Right cardiac atrium (tissue), 5 donors: ENCODE data around the gene RAB11FIP2. TPM values are rescaled to one million over a fixed set of nuclear protein-coding genes. Genes with fewer than 3 reads are reported as not detected.

Experiments used
- ATAC-seq, 2 donors: fragments of 200-7000 bp; cut with Tn5 transposase; one replicate each; pipeline versions ENCODE4 v1.8.0 to v1.9.1; 2020; ENCODE audit warnings: moderate library complexity in 2 of 2, mild to moderate bottlenecking in 1 of 2
- DNase-seq, 3 donors: peaks; one replicate each; pipeline ENCODE4 v3.0.0-alpha.2; 2020
- H3K27ac ChIP-seq: one replicate; pipeline ENCODE4 v1.5.1; 2013; ENCODE audit warnings: mild to moderate bottlenecking, low read length, control low read depth, moderate library complexity
- H3K27me3 ChIP-seq: one replicate; pipeline ENCODE4 v1.6.1; 2013; ENCODE audit not compliant: control insufficient read depth, insufficient read depth
- H3K4me1 ChIP-seq: one replicate; pipeline ENCODE4 v1.6.1; 2013; ENCODE audit warnings: low read length; ENCODE audit not compliant: control insufficient read depth, insufficient read depth
- H3K4me3 ChIP-seq: one replicate; pipeline ENCODE4 v1.5.1; 2013; ENCODE audit warnings: low read length, control low read depth
- H3K9me3 ChIP-seq: one replicate; pipeline ENCODE4 v1.6.1; 2013; ENCODE audit warnings: low read length; ENCODE audit not compliant: control insufficient read depth
- WGBS: extraction: QIAGEN DNeasy Blood & Tissue Kit; methylation state at CpG from one replicate; pipeline ENCODE4 v1.1.7; 2013; 5-methylcytosine and 5-hydroxymethylcytosine counted together
- intact Hi-C, 4 donors: fragments of 100-400 bp; cut with DNase I; formaldehyde crosslinking; loops; one replicate each; pipeline versions ENCODE4 v1.11.0 to v1.14.0; 2022 to 2023
- polyA plus RNA-seq: library from polyadenylated mRNA; stranded (reverse); fragments of 200-250 nt; gene quantifications from one replicate; pipeline ENCODE4 v1.2.3, GENCODE V29; 2013
- total RNA-seq, 4 donors: library from RNA; stranded (reverse); fragmentation: NEBNext Ultra II Directional; extraction: Animal tissue kit (Norgen Biotek cat#: 25700); gene quantifications; one replicate each; pipeline ENCODE4 v1.2.1, GENCODE V29; 2021
- donor health status: healthy with polysubstance abuse.
- donor health status: DM: no; HTN: yes; CAD: no.
- donor health status: DM: no; HTN: no; CAD: no.
- donor health status: DM: no; HTN: yes; CAD: no; lungs with severe emphysema.
- donor health status: DM: yes; HTN: yes; CAD: no.

RAB11FIP2 gene
- total and polyA plus RNA-seq, 5 donors, result 4.9 to 18.3 (median 16.9) TPM

DNA sequence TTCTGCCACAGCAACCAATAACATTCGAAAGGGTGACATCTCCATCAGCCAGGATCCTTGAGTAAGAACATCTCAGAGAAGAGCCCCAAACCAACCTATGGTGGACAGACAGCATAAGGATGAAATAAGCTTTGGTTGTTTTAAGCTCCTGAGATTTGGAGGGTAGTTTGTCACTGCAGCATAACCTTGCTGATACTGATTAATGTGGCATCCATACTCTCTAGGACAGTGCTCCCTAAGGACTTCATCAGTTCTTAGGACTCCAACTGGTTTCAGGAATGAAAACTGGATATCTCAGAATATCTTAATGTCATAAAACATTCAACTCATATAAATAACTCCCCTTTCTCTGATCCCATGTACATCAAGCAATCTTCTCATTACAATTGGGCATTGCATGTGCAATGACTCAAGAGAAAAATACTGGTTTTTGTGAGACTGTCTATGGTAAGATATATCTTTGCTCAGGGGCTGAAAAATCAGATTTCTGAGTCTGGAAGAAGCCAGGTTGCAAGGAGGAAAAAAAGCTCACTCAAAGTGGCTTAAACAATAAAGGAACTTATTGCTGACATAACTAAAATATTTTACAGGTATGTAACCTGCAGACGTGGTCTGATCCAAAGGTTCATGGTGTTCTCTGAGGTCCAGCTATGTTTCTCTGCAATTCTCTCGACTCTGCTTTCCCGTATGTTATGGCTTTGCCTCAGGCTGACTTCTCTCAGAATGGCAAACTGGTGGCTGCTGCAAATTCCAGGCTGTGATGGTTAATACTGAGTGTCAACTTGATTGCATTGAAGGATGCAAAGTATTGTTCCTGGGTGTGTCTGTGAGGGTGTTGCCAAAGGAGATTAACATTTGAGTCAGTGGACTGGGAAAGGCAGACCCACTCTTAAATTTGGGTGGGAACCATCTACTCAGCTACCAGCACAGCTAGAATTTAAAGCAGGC is 65.7 kb downstream of the RAB11FIP2 start:
- intact Hi-C loops, result no loop called here
- no peaks in the 10 kb centered on the region for H3K27me3 ChIP-seq
- H3K4me3 ChIP-seq, result no peak overlapping the region
- no peak overlapping the region for H3K27ac ChIP-seq
- no peaks in the 10 kb centered on the region for H3K4me1 ChIP-seq
- DNase-seq, result no peak
- ATAC-seq, result no peak
- H3K9me3 ChIP-seq, result no peaks in the 10 kb centered on the region
- WGBS, result 81% methylated on average over 4 of the region's 4 CpGs

DNA sequence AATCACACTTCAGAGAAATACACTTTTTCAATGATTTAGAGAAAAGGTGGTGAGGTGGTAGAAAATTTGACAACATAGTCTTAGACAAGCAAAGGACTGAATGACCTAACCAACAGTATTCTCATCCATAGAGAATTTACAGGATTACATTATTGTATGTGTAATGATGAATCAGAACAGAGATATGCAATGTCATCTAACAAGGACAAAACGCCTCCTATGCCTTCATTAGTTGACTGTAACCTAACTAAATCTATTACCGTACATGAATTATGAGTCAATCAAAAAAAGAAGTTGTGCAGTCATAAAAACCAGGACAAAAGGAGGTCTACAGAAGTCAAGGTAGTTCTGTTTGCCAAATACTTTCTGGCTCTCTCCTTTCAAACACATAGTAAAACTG is 66.5 kb downstream of the RAB11FIP2 start:
- 74% methylated on average over 2 of the region's 2 CpGs for WGBS
- Histone ChIP-seq H3K4me1 (no peaks in the 10 kb centered on the region), H3K9me3 (no peaks in the 10 kb centered on the region), H3K27me3 (no peaks in the 10 kb centered on the region), H3K27ac (no peak overlapping the region), H3K4me3 (no peak overlapping the region)
- DNase-seq (no peak), ATAC-seq (no peak)
- intact Hi-C loops, result no loop called here

DNA sequence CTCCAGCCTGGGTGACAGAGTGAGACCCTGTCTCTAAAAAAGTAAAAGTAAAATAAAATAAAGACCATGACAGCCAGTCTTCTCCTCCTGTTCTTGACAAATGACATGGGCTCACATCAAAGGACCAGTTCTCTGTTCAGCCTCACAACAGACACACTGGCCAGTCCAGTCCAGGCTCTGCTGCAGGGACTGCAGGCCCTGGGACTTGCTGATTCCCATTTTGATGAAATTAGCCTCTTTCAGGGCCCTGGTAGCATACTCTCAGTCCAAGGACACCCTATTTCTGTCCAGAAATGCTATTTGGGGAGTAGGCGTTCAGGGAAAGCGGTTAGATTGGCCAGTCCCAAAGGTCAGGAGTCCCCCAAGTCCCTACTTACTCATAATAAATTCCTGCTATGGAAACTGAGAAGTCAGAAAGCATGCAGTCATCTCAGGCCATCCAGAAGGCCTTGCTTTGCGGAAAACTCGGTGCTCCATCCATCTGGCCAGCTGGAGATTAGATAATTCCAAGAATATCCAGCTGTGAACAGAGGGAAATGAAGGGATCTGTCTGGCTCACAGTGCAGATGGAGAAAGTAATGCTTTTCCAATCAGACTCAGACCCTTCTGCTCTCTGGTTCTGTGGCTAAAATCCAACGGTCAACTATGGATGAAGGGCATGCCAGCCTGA is 74.4 kb downstream of the RAB11FIP2 start:
- peak overlapping the region; percentile 38 for H3K27ac ChIP-seq
- H3K9me3 ChIP-seq, result no peaks in the 10 kb centered on the region
- intact Hi-C loops, result no loop called here
- H3K4me3 ChIP-seq, result no peak overlapping the region
- WGBS, result 40% methylated on average over 5 of the region's 5 CpGs
- H3K4me1 ChIP-seq, result no peaks in the 10 kb centered on the region
- no peaks in the 10 kb centered on the region for H3K27me3 ChIP-seq
- peak; percentile 83 to 85 for ATAC-seq
- peak; percentile 19 to 56 (median 50) for DNase-seq

DNA sequence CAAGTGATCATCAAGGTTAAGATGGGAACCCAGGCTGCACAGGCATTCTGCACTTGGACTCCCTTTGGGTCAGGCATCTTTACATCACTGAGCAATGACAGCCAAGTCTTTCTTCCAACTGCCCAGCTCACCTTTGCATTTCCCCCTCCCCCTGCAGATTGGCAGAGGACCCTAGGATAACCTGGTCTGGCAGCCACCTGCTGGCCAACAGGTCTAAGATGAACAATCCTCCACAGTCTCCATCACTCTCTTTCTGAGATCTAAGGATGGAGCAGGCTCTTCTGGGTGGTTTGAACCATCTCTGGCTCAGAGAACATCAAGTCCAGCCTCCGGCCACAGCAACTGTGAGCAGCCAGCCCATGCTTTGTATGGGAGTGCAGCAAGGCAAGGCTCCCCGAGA is 75.8 kb downstream of the RAB11FIP2 start:
- no peak for DNase-seq
- intact Hi-C loops, result no loop called here
- WGBS, result 87% methylated on average over 2 of the region's 2 CpGs
- Histone ChIP-seq H3K4me1 (no peaks in the 10 kb centered on the region), H3K4me3 (no peak overlapping the region), H3K9me3 (no peaks in the 10 kb centered on the region), H3K27ac (no peak overlapping the region), H3K27me3 (no peaks in the 10 kb centered on the region)
- ATAC-seq, result no peak

DNA sequence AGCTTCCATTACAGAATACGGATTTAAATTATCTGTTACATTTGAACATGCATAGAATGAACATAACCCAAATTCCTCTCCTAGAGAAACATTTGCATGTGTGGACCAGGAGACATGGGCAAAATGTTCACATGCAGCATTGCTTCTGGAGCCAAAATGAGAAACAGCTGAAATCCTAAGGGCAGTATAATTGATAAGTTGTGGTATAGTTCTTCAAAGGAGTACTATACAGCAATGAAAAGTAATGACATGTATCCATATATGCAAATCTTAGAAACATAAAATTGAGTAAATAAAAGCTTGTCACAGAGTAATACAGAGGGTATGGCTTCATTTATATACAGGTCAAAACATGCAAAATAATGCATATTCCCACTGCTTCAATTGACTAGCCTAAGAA is 77.1 kb downstream of the RAB11FIP2 start:
- Histone ChIP-seq H3K4me3 (no peak overlapping the region), H3K27ac (no peak overlapping the region), H3K9me3 (no peaks in the 10 kb centered on the region), H3K27me3 (no peaks in the 10 kb centered on the region), H3K4me1 (no peaks in the 10 kb centered on the region)
- 93% methylated on average over 1 of the region's 1 CpG for WGBS
- DNase-seq (no peak), ATAC-seq (no peak)
- intact Hi-C loops, result no loop called here

DNA sequence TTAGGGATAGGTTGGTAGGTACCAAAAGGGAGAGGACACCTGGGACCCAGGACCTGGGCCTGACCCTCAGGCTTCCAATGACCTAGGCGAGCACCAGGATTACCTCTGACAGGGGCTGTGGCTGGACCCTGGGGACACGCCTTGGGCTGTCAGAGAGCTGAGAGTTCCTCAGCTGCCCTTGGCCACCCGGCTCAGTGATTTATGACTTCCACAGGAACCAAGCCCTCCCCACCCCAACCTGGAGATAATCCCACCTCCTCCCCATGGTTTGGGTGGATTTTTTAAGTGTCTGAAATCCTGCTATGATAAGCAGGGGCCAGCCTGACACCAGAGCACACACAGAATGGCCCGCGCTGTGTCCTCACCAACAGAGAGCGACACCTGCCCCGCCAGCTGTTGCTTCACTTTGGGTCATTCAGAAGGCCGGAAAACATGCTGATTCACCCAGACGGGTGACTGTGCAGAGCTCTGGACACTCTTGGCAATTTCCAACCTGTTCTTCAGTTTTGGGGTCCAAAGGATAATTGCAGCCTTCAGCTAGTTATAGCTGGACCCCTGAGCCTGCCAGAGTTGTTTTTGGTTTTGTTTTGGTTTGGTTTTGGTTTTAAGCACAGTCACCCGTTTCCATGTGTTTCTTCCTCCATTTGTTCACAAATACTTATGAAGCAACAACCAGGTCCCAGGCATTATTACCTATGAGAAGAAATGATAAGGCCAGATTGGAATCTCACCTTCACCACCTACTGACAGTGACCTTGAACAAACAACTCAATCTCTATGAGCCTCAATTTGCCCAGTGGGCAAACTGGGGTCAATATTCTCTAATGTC is 78.2 kb downstream of the RAB11FIP2 start:
- DNase-seq, result no peak
- Histone ChIP-seq H3K27me3 (no peaks in the 10 kb centered on the region), H3K9me3 (no peaks in the 10 kb centered on the region), H3K4me3 (no peak overlapping the region), H3K4me1 (no peaks in the 10 kb centered on the region), H3K27ac (no peak overlapping the region)
- 82% methylated on average over 10 of the region's 10 CpGs for WGBS
- intact Hi-C loops, result no loop called here
- ATAC-seq, result no peak

DNA sequence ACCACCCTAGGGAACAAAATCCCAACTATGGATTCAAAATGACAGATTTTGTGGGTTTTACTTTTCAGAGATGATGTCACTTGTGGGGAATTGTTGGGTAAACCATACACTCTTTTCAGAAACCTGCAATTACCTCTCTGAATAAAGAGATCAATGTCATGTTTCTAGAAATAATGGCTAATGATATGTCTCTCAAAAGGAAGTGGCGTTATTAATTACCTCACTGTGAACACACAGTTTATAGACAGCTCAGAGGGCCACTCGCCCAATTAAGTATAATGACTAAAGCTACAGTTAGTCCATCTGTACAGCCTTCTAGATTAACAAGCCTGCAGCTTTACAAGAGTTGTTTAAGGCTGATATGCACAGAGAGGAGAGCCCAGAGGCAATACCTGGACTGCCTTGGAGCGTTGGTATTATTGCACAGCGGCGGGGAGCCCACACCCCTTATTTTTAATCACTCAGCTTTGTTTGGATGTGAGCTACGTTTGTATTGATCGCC is 79.5 kb downstream of the RAB11FIP2 start:
- H3K27ac ChIP-seq, result no peak overlapping the region
- no peaks in the 10 kb centered on the region for H3K9me3 ChIP-seq
- no peaks in the 10 kb centered on the region for H3K27me3 ChIP-seq
- H3K4me3 ChIP-seq, result no peak overlapping the region
- H3K4me1 ChIP-seq, result no peaks in the 10 kb centered on the region
- DNase-seq (no peak), ATAC-seq (no peak)
- intact Hi-C loops, result no loop called here
- WGBS, result 86% methylated on average over 7 of the region's 7 CpGs

DNA sequence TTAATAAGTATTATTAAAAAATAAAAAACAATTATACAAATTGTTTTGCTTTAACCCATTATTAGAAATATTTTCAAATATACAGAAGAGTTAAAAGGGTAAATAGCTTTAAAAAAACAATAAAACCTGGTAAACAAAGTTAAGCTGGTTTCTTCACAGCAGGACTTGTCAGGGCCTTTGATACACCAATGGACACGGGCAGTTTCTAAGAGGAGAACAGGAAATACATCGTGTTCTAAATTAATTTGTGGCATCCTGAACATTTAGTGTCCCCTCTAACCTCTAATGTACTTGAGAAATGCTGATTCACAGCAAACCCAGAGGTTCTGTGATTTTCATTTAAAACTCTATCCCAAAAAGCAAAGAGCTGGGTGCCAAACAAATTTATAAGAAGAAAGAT is 80.8 kb downstream of the RAB11FIP2 start:
- Histone ChIP-seq H3K27me3 (no peaks in the 10 kb centered on the region), H3K9me3 (no peaks in the 10 kb centered on the region), H3K4me3 (no peak overlapping the region), H3K4me1 (no peaks in the 10 kb centered on the region), H3K27ac (no peak overlapping the region)
- ATAC-seq (no peak), DNase-seq (no peak)
- intact Hi-C loops, result no loop called here
- WGBS, result 59% methylated on average over 2 of the region's 2 CpGs

DNA sequence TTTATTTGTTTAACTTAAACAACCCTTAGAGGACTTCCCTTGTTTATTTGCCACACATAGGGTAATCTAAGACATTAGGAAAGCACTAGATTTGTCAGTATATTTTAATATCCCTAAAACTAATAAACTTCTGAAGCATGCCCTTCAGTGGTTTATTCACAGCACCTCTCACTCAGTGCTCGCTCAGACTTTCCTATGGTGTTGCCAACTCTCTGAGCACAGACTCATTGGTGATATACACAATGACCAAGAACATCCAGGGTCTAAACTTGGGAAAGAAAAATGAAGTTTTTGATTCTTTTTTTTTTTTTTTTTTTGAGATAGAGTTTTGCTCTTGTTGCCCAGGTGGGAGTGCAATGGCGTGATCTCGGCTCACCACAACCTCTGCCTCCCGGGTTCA is 82.2 kb downstream of the RAB11FIP2 start:
- 86% methylated on average over 4 of the region's 4 CpGs for WGBS
- Histone ChIP-seq H3K27me3 (no peaks in the 10 kb centered on the region), H3K27ac (no peak overlapping the region), H3K9me3 (no peaks in the 10 kb centered on the region), H3K4me3 (no peak overlapping the region), H3K4me1 (no peaks in the 10 kb centered on the region)
- DNase-seq, result peak in 1 of 3 donors; percentile 19
- intact Hi-C loops, result no loop called here
- peak; percentile 33 to 55 for ATAC-seq

DNA sequence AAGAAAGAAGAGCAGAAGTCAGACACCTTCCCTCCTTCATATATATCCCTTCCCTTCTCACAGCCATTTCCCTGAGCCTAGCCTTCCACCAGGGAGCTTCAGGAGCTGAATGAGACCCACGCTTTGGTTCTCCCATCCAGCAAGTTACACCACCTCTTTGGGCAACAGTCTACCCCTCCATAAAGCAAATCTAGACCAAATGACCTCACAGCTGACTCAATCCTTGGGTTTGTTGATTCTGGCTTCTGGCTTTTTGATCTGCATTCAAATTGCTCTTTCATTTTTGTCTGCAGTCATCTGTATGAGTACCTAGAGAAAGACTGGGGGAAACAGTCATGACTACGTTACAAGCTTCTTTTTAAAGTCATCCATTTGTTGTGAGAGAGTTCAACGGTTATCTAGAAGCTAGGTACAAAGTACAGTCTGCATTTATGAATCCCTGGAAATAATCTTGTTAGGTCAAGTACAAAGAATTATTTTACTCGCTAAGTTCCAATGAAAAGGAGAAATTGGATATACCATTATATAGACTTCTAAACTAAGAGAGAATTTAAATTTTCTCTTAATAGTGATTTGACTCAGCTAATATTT is 86.3 kb downstream of the RAB11FIP2 start:
- WGBS, result 66% methylated on average over 4 of the region's 4 CpGs
- Histone ChIP-seq H3K27me3 (no peaks in the 10 kb centered on the region), H3K9me3 (no peaks in the 10 kb centered on the region), H3K27ac (no peak overlapping the region), H3K4me3 (no peak overlapping the region), H3K4me1 (no peaks in the 10 kb centered on the region)
- DNase-seq (no peak), ATAC-seq (peak; percentile 57 to 68)
- intact Hi-C loops, result no loop called here
